Esophagus squamous epithelium (tissue), 5 donors: ENCODE data around the gene MOCOS. TPM values are rescaled to one million over a fixed set of nuclear protein-coding genes. Genes with fewer than 3 reads are reported as not detected.
"Not testable (repeated sequence)": the region's sequence is repeated elsewhere in the genome, so short reads cannot be mapped to it uniquely, and the experiment has no call there.

Experiments used
- DNase-seq: peaks from one replicate; lab custom pipeline; 2025; lab: John Stamatoyannopoulos, UW
- H3K27ac ChIP-seq, 4 donors: fragments of 200-600 bp; sonication (generic); one replicate each; pipeline ENCODE4 v1.5.1; 2016 to 2019; ENCODE audit warnings: mild to moderate bottlenecking in 1 of 4
- H3K27me3 ChIP-seq, 4 donors: fragments of 200-600 bp; sonication (generic); 1 replicate in 3 of 4; 2 replicates in 1 of 4; pipeline versions ENCODE4 v1.5.1 to v1.6.0; 2017 to 2021; ENCODE audit warnings: antibody characterized with exemption in 1 of 4
- H3K36me3 ChIP-seq, 3 donors: fragments of 200-600 bp; sonication (generic); one replicate each; pipeline ENCODE4 v1.5.1; 2016 to 2019
- H3K4me1 ChIP-seq, 3 donors: fragments of 200-600 bp; sonication (generic); one replicate each; pipeline ENCODE4 v1.5.1; 2017 to 2019
- H3K4me3 ChIP-seq, 4 donors: fragments of 200-600 bp; sonication (generic); 1 replicate in 3 of 4; 2 replicates in 1 of 4; pipeline ENCODE4 v1.5.1; 2016 to 2019; ENCODE audit warnings: mild to moderate bottlenecking in 2 of 4, moderate library complexity in 1 of 4
- H3K9me3 ChIP-seq, 3 donors: fragments of 200-600 bp; sonication (generic); one replicate each; pipeline ENCODE4 v1.5.1; 2016 to 2019
- POLR2A ChIP-seq, 4 donors: fragments of 450-650 bp; IDR thresholded peaks; one replicate each; pipeline ENCODE4 v1.6.1; 2017; ENCODE audit warnings: antibody characterized with exemption in 4 of 4, mild to moderate bottlenecking in 4 of 4, moderate library complexity in 3 of 4
- WGBS, 2 donors: methylation state at CpG; one replicate each; pipeline ENCODE4 v1.1.5; 2018; 5-methylcytosine and 5-hydroxymethylcytosine counted together
- intact Hi-C: fragments of 100-400 bp; cut with DNase I; formaldehyde crosslinking; loops from one replicate; pipeline ENCODE4 v1.15.0; 2022
- total RNA-seq, 4 donors: library from RNA; depleted of rRNA; stranded (reverse); fragments of >200 nt; gene quantifications; one replicate each; pipeline ENCODE4 v1.1.0, GENCODE V29; 2016
- TF ChIP-seq, protein P1 (sequence below), 6 experiments: fragments of 450-650 bp in 4 of 6; fragments of 200-600 bp in 2 of 6; sonication (generic) in 2 of 6; IDR thresholded peaks; one replicate each; pipeline ENCODE4 v1.5.1; 2016 to 2019; ENCODE audit warnings: antibody characterized with exemption in 6 of 6, mild to moderate bottlenecking in 4 of 6, moderate library complexity in 4 of 6
- donor health status: DM: yes; HTN: yes; CAD: no.

MOCOS gene
- total RNA-seq, 4 donors from 2014 or later = 4.4 to 11.8 (median 7.0) TPM

GRCh38 chr18:36200354-36200771 lies 13.1 kb downstream of the MOCOS start:
- H3K4me3 ChIP-seq = no peak overlapping the region
- no peaks in the 10 kb centered on the region for H3K27me3 ChIP-seq
- H3K27ac ChIP-seq = no peak overlapping the region
- intact Hi-C loops = no loop called here
- no peaks in the 10 kb centered on the region for H3K4me1 ChIP-seq
- no peak for DNase-seq
- H3K9me3 ChIP-seq = no peaks in the 10 kb centered on the region
- no peaks in the 10 kb centered on the region for H3K36me3 ChIP-seq
- TF ChIP-seq, protein P1, sequence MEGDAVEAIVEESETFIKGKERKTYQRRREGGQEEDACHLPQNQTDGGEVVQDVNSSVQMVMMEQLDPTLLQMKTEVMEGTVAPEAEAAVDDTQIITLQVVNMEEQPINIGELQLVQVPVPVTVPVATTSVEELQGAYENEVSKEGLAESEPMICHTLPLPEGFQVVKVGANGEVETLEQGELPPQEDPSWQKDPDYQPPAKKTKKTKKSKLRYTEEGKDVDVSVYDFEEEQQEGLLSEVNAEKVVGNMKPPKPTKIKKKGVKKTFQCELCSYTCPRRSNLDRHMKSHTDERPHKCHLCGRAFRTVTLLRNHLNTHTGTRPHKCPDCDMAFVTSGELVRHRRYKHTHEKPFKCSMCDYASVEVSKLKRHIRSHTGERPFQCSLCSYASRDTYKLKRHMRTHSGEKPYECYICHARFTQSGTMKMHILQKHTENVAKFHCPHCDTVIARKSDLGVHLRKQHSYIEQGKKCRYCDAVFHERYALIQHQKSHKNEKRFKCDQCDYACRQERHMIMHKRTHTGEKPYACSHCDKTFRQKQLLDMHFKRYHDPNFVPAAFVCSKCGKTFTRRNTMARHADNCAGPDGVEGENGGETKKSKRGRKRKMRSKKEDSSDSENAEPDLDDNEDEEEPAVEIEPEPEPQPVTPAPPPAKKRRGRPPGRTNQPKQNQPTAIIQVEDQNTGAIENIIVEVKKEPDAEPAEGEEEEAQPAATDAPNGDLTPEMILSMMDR (IDR thresholded peaks at IDR 0.05) = no peak
- TF ChIP-seq POLR2A (IDR thresholded peaks at IDR 0.05) = no peak

- Histone ChIP-seq H3K4me1 (no peaks in the 10 kb centered on the region), H3K27me3 (no peaks in the 10 kb centered on the region), H3K27ac (no peak overlapping the region), H3K36me3 (peaks cover 0 to 1% (median 0%) of the 10 kb centered on the region in 3 donors), H3K4me3 (no peak overlapping the region), H3K9me3 (no peaks in the 10 kb centered on the region)
- WGBS, 2 donors = 89 to 90% methylated on average over 2 of the region's 2 CpGs
- no peak for DNase-seq
- no peak for TF ChIP-seq POLR2A (IDR thresholded peaks at IDR 0.05)
- TF ChIP-seq, protein P1 (IDR thresholded peaks at IDR 0.05) = no peak
- intact Hi-C loops = no loop called here
These were observed 14.5 kb downstream of the MOCOS start for GRCh38 chr18:36201765-36202164.

- Histone ChIP-seq H3K4me1 (no peaks in the 10 kb centered on the region), H3K4me3 (no peak overlapping the region), H3K9me3 (peaks cover 0 to 7% (median 0%) of the 10 kb centered on the region in 3 donors), H3K27ac (no peak overlapping the region), H3K36me3 (peaks cover 0 to 16% (median 0%) of the 10 kb centered on the region in 3 donors), H3K27me3 (no peaks in the 10 kb centered on the region)
- intact Hi-C loops = no loop called here
- 76 to 84% methylated on average over 4 to 6 of the region's 7 CpGs for WGBS, 2 donors
- TF ChIP-seq POLR2A (IDR thresholded peaks at IDR 0.05) = no peak
- TF ChIP-seq, protein P1 (IDR thresholded peaks at IDR 0.05) = no peak
- DNase-seq = no peak
These were observed 16.1 kb downstream of the MOCOS start for GRCh38 chr18:36203360-36203895.

DNA sequence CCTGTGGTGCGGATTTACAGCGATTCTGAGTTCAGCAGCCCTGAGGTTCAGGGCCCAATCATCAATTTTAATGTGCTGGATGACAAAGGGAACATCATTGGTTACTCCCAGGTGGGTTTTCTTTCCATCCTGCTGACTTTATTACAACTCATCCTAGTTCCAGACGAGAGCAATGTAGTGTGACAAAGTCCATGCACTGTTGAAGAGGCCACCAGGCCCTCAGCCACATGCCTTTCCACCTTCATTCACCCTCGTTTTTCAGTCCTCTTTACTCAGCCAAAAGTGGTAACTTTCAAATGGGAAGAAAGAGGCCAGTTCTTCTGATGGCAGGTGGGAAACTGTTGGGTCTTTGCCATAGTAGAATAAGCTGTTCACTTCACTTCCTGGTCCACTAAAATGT lies 17.9 kb downstream of the MOCOS start:
- no peak for DNase-seq
- TF ChIP-seq, protein P1 (IDR thresholded peaks at IDR 0.05) = no peak
- no peak for TF ChIP-seq POLR2A (IDR thresholded peaks at IDR 0.05)
- H3K4me3 ChIP-seq = no peak overlapping the region
- intact Hi-C loops = no loop called here
- H3K4me1 ChIP-seq = no peaks in the 10 kb centered on the region
- no peaks in the 10 kb centered on the region for H3K27me3 ChIP-seq
- H3K27ac ChIP-seq = no peak overlapping the region
- WGBS, 2 donors = 87 to 89% methylated on average over 4 of the region's 4 CpGs
- H3K9me3 ChIP-seq = peaks cover 0 to 7% (median 0%) of the 10 kb centered on the region in 3 donors
- peaks cover 0 to 16% (median 0%) of the 10 kb centered on the region in 3 donors for H3K36me3 ChIP-seq

GRCh38 chr18:36207303-36207702 lies 20.0 kb downstream of the MOCOS start:
- 88 to 90% methylated on average over 1 of the region's 1 CpG for WGBS, 2 donors
- Histone ChIP-seq H3K27me3 (no peaks in the 10 kb centered on the region), H3K4me1 (peaks cover 0 to 2% (median 0%) of the 10 kb centered on the region in 3 donors), H3K27ac (no peak overlapping the region), H3K9me3 (peaks cover 0 to 7% (median 0%) of the 10 kb centered on the region in 3 donors), H3K36me3 (peaks cover 0 to 22% (median 0%) of the 10 kb centered on the region in 3 donors), H3K4me3 (no peak overlapping the region)
- no peak for DNase-seq
- TF ChIP-seq POLR2A (IDR thresholded peaks at IDR 0.05) = no peak
- TF ChIP-seq, protein P1 (IDR thresholded peaks at IDR 0.05) = no peak
- intact Hi-C loops = no loop called here

GRCh38 chr18:36207969-36208368 lies 20.7 kb downstream of the MOCOS start:
- H3K27me3 ChIP-seq, DNase-seq, H3K4me1 ChIP-seq, intact Hi-C loops, H3K4me3 ChIP-seq, H3K9me3 ChIP-seq, H3K27ac ChIP-seq: not testable (repeated sequence)
- peaks cover 0 to 27% (median 0%) of the 10 kb centered on the region in 3 donors for H3K36me3 ChIP-seq
- 93 to 97% methylated on average over 2 of the region's 2 CpGs for WGBS, 2 donors
